ENCODE data around the gene APEX2.
"Not testable (repeated sequence)": the region's sequence is repeated elsewhere in the genome, so short reads cannot be mapped to it uniquely, and the experiment has no call there.

The APEX2 gene, protein sequence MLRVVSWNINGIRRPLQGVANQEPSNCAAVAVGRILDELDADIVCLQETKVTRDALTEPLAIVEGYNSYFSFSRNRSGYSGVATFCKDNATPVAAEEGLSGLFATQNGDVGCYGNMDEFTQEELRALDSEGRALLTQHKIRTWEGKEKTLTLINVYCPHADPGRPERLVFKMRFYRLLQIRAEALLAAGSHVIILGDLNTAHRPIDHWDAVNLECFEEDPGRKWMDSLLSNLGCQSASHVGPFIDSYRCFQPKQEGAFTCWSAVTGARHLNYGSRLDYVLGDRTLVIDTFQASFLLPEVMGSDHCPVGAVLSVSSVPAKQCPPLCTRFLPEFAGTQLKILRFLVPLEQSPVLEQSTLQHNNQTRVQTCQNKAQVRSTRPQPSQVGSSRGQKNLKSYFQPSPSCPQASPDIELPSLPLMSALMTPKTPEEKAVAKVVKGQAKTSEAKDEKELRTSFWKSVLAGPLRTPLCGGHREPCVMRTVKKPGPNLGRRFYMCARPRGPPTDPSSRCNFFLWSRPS

DNA sequence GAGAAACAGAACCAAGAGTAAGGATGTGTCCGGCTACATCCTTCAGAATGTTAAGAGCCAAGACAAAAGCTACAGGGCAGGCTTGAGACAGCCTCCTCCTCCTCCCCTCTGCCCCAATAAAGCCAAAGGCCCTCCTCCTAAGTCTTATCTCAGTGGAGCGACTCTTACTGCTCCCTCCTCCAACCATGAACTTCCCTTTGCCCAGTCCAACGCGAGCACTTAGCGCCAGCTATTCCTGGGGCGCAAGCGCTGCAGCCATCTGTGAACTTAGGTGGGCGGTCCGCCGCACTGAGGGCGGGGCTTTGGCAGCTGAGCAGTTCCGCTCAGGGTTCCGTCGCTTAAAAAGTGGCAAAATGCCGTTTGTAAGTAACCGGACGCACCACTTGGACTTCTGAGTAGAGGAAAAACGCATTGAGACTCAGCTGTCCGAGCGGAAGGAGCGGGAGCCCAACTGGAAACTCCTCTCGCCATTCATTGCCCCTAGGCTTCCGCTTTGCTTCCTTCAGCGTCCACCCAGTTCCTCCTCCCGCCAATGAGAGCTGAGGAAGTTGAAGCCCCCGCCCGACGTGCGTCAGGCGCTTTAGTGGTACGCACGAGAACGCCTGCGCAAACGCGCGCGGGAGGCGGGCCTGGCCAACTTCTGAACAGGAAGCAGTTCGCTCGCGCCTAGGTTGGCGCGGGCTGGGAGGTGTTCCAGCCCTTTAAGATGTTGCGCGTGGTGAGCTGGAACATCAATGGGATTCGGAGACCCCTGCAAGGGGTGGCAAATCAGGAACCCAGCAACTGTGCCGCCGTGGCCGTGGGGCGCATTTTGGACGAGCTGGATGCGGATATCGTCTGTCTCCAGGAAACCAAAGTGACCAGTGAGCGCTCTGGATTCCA is at the start of gene APEX2:
Gene APEX2 (plus strand): TSS at position 647 of the 882 bp plus-strand sequence. CDS start 60 bp downstream, at position 707.
- peak; percentile 84 for DNase-seq (ENCODE audit: low spot score)

DNA sequence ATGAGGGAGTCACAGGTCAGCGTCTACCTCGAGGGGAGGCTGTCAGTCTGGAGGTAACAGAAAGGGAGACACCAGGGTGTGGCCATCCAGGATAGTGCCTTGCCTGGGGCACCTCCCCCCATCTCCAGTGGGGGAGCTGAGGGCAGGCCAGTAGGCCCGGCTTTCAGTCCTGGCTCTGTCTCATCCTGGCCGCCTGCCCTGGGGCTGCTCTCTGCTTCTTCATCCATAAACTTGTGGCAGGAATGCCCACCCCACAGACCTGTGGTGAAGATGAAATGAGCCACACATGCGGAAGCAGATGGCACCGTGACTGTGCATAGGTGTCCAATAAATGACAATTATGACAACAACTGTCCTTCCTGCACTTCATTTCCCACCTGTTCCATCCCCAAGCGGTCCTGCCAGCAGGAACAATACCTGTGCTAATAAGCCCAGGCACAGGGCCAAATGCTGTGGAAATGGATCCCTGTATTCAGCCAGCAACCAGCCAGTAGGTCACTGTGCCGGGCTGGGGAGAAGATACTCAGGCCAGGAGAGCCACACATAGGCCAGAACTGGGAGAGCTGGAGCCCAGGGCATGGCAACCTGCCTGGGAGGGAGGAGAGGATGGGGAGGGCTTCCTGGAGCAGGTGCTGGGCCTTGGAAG is 49.3 kb upstream of the APEX2 start:
- no peak for DNase-seq (ENCODE audit: low spot score)

DNA sequence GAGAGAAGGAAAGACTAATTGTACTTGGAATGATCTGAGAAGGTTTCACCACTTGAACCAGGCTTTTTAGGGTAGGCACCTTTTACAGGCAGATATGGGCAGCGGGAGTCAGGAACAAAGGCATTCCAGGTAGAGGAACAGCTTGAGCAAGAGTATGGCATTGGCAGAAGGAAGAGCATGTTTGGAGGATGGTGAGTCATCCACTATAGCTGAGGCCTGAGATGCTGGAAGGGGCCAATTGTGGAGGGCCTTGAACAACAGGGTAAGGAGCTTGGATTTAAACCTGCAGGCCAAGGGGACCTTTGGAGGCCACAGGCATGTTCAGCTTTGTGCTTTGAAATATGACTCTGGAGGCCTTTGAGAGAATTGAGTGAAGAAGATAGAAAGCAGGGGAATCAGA is 38.4 kb upstream of the APEX2 start:
- DNase-seq (ENCODE audit: low spot score) = no peak

DNA sequence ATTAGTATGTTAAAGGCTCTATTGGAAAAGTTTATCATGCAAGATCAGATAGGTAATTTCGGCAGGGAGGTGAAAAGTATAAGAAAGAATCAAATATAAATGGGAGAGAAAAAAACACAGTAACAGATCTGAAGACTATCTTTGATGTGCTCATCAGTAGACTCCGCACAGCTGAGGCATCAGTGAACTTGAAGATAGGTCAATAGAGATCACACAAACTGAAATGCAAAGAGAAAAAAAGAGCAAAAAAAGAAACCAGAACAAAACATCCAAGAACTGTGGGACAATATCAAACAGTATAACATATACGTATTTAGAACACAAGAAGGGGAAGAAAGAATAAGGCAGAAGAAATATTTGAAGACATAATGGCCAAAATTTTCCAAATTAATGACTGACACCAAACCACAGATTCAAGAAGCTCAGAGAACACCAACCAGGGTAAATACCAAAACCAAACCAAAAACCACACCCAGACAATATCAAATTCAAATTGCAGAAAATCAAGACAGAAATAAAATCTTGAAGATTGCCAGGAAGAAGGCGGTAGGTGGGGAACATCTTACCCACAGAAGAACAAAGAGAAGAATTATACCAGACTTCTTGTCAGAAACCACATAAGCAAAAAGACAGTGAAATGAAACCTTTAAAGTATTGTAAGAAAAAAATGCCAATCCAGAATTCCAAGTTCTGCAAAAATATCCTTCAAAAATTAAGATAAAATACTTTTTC is 35.2 kb upstream of the APEX2 start:
- peak; percentile 13 for DNase-seq (ENCODE audit: low spot score)

DNA sequence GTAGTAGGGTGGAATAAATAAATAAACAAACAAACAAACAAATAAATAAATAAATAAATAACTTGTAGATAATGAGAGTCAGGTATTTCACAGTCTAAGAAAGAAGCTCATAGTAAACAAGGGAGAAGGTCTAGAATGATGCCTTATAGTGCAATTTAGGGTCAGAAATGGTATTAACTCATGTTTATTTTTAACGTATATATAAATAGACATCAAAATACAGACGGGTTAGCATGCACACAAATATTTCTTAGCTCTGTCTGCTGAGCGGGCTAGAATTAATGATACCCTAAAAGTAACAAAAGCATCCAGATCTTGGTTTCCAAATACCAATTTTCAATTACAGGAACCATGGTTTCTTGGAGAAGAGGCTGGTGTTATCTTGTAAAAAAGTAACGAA is 22.8 kb upstream of the APEX2 start:
- DNase-seq (ENCODE audit: low spot score) = no peak

DNA sequence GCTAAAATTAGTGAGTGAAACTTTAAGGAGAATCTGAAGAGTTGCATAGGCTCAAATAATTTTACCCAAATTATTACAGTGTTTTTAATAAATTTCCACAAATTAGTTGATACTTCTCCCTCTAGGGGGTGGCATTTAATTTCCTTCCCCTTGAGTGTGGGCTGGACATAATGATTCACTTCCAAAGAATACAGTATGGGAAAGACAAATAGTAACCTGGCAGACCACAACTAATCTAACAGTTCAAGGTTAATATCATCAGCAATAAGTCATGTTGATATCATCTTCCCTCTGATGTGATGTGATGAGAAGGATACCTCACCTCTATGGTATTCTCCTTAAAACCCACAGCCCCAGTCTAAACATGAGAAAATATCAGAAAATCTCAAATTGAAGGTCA is 21.7 kb upstream of the APEX2 start:
- DNase-seq (ENCODE audit: low spot score) = no peak

DNA sequence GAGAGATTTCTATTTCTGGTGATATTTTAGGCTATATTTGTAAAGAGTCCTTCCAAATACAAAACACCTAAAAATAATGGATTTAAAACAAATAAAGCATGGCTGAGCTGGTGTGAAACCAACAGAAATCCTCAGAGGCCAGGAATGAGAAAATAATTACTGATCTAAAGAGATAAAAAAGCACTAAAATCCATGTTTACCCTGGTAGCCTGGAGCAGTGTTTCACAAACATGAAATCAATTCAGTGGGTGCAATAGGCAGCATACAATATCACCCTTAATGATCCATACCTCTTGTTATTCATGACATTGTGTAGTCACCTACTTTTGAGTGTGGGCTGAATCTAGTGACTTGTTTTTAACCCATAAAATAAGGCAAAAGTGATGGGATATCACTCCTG is 20.7 kb upstream of the APEX2 start:
- no peak for DNase-seq (ENCODE audit: low spot score)

DNA sequence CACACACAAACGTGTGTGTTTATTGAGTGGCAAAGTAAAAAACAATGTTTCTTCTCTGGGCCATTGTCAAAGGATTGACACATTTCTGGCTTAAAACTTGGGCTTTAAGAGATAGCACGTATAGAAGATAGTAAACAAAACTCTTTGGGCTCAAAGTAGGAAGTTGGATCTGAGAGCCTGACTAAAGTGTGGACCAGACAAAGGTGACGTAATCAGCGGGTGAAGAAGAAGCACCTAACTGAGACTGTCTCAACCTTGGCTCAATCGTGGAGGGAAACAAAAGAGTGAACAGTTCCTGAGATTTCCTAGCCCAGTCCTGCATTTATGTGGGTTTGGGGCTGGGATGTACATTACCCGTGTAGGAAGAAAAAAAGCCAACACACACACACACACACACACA is 19.8 kb upstream of the APEX2 start:
- no peak for DNase-seq (ENCODE audit: low spot score)

DNA sequence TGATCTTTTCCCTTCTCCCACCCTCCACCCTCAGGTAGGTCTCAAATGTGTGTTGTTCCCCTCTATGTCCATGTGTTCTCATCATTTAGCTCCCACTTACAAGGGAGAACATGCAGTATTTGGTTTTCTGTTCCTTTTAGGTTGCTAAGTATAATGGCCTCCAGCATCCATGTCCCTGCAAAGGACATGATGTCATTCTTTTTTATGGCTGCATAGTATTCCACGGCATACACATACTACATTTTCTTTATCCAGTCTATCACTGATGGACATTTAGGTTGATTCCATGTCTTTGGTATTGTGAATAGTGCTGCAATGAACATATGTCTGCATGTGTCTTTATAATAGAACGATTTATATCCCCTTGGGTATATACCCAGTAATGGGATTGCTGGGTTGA is 16.9 kb upstream of the APEX2 start:
- DNase-seq (ENCODE audit: low spot score) = not testable (repeated sequence)

DNA sequence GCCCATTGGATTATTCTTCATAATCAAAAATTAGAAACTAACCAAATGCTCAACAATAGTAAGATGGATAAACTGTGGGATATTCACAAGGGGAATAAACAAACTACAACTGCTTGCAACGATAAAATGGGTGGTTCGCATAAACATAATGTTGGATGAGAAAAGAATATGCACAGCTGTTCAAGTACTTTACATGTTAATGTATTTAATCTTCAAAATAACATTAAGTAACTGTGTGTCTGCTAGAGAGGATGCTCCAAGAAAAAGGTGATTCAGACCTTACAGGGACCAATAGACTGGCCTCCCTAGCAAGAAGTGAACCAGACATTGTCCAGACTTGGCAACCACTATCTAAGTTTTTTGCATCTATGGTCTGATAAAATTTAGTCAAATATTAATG is 8.5 kb upstream of the APEX2 start:
- no peak for DNase-seq (ENCODE audit: low spot score)

DNA sequence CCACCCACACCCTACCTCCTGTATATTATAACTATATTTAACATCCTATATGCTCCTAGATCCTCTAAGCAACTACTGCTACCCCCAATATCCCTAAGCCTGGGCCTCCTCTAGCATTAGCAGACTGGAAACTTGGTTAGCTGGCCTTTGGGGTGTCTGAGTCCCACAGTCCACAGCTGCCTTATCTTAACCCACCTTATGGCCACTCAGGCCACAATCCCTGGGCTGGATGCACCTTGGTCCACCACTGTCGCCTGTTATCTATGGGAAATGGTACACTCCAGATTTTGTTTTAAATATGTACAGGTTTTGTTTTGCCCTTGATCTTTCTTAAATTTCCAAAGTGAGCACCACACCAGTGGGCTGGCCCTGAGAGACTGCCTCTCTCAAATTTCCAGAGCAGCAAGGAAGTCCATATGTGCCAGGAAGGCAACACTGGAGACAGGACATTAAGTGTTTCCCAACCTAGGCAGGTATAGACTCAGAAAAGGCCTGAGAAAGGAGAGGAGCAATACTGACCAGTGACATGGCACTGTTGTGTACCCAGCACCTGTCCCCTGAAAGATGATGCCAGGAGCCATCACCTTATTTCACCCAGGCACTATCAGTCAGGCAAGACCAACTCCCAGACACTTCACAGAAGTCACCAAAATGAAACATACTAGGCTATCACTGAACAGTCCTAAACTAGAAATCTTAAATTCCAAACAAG is 7.1 kb upstream of the APEX2 start:
- DNase-seq (ENCODE audit: low spot score) = no peak

DNA sequence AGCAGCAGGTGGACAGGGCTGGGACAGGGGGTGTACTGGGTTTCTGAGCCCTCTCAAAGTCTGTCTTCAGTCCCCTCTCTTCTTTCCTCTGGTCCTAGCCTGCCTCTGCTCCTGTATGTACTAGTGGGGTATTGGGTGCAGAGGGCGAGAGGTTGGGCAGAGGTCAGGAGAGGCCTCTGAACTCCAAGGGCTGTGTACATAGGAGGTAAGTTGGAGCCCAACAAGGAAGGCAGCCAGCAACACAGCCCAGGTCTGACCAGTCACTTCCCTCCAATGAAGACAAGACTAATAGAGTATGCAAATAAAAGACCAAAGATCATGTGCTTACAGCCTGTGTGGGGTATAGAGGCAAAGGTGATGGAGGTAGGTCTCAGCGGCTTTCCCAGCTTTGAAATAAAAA is 6.1 kb upstream of the APEX2 start, which contains the start of gene PFKFB1:
Gene PFKFB1 (minus strand): TSS at position 90 of the 400 bp plus-strand sequence. CDS start 181 bp downstream, outside the sequence.
- DNase-seq (ENCODE audit: low spot score) = no peak

DNA sequence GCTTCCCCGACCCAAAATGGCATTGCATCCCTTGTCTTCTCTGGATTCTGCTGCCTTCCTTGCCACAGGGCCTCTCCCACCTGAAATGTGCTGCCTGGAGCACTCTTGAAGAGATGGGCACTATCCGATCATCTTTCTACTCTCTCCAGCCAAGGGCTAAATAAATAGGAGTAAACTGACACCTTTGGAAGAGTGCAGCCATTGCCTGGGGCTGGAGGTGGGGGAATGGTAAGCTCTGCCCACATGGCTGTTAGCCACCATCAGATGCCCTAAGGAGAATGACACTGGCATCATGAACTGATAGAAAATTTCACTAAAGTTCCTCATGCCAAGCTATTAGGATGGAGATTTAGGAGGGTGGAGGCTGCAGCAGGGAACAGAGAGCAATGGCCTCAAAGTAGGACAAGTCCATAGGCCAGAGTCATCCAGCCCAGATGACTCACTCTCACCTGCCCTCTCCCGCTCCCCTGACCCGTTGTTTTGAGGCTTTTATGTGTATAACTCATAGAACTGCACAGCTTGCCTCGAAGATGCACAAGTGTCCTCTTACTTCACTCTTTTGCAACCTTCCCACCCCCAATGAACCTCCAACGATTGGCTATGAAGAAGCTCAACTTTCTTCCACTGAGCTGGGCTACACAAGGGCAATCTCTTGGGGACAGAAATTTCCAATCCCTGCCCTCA is 5.4 kb upstream of the APEX2 start:
- DNase-seq (ENCODE audit: low spot score) = no peak

DNA sequence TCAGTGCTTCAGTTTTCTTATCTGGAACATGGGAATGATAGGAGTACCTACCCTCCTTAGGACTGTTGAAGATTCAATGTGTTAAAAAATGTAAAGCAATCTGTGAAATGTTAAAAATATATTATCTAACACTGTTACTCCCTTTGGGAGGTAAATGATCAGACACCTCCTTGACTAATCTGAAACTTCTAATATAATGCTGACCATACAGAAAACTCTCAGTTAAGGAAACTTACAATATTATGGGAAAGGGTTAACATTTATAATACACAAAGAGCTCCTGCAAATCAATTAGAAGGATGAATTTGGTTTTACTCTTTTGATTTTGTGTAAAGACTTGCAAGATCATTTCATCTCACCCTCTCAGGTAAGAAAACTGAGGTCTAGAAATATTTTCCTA is 4.5 kb upstream of the APEX2 start:
- no peak for DNase-seq (ENCODE audit: low spot score)

DNA sequence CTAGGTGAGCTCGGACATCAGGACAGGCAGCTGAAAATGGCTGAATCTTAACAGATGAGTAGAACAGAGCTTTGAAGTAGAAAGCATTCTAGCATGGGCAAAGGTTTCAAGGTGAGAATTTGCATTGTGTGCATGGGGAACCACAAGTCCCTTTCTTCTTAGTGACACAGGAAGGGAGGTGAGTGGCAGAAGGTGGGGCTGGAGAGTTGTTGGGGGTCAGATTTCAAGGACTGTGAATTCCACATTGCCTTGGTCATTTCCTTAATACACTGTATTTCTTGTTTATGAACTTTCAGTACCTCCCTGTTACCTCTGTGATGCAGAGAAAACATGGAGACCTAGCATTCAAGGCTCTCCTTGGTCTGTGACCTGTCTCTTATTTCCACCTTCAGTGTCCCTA is 4.1 kb downstream of the APEX2 start:
- no peak for DNase-seq (ENCODE audit: low spot score)

DNA sequence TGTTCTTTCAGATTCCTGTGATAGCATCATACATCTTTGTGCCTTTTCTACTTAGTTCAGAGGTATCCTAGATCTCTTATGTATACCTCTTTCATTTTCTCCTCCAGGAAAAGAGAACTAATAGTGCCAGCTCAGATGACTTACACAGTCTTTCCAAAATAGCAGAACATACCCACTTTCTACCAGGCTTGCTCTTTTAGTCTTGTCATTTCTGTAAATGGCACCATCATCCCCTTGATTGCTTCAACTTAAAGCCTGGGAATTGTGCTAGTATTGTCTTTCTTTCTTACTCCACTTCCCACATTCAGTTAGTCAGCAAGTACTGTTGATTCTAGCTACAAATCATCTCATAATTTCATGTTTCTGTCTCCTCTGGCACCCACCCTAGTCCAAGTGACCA is 5.1 kb downstream of the APEX2 start:
- DNase-seq (ENCODE audit: low spot score) = no peak

DNA sequence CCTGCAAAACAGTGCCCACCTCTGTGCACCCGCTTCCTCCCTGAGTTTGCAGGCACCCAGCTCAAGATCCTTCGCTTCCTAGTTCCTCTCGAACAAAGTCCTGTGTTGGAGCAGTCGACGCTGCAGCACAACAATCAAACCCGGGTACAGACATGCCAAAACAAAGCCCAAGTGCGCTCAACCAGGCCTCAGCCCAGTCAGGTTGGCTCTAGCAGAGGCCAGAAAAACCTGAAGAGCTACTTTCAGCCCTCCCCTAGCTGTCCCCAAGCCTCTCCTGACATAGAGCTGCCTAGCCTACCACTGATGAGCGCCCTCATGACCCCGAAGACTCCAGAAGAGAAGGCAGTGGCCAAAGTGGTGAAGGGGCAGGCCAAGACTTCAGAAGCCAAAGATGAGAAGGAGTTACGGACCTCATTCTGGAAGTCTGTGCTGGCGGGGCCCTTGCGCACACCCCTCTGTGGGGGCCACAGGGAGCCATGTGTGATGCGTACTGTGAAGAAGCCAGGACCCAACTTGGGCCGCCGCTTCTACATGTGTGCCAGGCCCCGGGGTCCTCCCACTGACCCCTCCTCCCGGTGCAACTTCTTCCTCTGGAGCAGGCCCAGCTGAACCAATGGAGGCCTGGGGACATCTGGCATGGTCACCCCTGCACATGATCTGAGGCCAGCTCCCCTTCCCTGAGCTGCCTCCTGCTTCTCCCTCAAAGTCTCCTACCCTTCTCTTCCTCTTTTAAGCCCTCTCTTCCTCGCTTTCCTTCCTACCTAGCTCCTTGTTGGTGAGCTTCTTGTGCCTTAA is 6.9 kb downstream of the APEX2 start:
- no peak for DNase-seq (ENCODE audit: low spot score)

DNA sequence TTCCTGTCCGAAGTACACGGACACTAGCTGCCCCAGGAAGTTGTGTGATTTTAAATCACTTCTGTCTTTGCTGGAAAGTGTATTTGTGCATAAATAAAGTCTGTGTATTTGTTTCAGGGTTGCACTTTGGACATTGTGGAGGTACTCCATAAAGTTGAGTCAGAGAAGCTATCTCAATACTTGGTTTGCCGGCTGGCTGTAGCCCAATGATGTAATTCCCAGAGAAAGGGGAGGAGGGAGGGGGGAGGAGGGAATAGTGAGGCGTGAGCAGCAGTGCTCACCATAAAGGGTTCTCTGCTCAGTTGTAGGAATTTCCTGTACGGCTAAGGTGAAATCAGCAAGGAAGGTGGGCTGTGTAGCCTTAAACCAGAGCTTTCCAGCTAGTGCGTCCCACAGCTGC is 7.5 kb downstream of the APEX2 start:
- no peak for DNase-seq (ENCODE audit: low spot score)

DNA sequence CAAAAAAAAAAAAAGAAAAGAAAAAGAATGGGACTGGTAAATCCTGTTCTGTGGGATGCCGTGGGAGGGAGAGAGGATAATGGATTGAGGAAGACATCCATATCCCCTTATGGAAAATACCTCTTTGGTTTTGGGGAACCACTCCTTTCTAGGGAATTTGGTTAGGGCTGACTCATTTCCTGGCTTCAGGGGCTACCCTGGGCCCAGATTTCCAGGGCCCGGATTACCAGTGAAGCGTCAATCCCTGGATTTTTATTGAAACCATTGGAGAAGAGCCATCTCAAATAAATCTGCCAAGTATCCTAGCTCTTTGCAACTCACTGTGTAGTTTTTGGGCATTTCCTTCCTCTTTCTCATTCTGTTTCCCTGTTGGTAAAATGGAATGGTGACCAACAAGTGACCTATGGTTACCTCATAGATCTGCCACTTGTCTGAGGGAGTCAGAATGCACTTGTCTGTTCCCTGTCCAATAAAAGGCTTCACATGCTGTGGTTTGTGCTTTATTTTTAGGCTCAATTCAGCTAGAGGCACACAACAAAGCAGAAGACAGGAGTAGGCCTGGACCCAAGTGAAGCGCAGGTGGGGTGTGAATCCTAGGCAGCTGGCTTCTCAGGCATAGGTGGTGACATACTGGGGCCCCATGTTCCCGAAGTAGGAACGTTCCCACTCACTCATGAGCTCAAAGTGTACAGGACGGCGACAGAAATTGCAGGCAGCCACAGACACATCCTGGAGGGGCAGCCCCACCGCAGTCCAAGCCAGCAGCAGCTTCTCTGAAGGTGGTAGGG is 8.6 kb downstream of the APEX2 start:
- DNase-seq (ENCODE audit: low spot score) = no peak
